Measurements from ENCODE around the gene KSR2. TPM values are rescaled to one million over a fixed set of nuclear protein-coding genes. Genes with fewer than 3 reads are reported as not detected.

The KSR2 gene
- total RNA-seq, 1 experiment from 2014 or later: 0.06 TPM

DNA sequence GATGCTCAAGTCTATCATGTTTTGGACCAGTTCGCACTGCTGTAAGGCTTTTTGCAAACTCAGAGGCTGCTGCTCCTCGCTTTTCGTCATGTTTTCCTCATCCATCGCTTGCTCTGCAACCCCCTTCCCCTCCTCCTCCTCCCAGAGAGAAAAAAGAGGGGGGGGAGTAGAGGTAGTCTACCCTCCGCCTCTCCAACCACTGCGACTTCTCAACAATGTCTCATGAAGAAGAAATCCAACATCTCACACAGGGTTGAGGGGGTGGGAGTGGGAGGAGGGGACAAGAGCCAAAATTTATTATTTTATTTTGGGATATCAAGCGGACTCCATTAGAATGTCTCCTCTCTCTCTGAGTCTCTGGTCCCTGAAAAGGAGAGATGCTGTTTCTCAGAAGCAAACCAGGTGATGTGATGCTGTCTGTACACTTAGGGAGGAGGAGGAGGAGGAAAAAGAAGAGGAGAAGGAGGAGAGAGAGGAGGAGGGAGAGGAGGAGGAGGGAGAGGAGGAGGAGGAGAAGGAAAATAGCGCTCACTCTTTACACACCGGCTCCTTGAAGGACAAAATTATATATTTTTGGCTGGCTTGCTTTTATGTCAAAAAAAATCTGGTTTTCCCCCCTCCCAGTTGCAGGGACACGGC, 520 bp downstream of the KSR2 start:
- DNase-seq (ENCODE audit: low spot score): no peak

DNA sequence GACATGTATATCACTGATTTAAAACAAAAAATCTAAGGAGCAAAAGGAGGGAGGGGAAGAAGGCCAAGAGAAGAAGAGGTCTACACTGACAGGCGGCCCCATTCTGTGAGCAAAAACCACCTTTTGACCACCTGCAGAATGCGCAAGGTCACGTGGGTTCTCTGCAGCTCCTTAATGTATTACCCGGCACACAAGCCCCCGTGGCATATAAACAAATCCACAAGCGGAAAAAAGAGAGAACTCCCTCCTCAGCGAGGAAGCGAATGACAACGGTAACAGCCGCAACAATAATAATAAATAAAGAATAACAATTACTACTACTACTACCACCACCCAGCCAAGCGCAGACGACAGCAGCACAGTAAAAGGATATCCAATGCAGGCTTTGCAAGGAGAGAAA, 1.3 kb downstream of the KSR2 start:
- DNase-seq (ENCODE audit: low spot score): no peak

DNA sequence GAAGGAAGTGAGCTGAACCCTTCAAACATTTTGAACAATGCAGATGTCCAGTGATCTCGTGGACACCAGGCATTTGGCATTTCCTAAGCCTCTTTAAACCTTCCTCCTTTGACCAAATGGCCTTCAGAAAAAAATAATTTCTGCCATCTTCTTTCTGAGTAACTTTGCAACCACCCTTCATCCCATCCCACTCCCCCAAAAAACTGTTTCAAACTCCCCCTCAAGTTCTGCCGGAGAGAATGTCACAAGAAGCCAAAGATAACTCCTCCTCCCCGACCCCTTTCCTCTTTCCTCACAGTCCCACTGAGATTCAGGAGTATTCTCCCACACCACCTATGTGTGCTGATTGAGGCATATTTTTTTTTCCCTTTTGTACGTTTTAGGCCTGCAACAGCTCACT, 1.7 kb downstream of the KSR2 start:
- no peak for DNase-seq (ENCODE audit: low spot score)

DNA sequence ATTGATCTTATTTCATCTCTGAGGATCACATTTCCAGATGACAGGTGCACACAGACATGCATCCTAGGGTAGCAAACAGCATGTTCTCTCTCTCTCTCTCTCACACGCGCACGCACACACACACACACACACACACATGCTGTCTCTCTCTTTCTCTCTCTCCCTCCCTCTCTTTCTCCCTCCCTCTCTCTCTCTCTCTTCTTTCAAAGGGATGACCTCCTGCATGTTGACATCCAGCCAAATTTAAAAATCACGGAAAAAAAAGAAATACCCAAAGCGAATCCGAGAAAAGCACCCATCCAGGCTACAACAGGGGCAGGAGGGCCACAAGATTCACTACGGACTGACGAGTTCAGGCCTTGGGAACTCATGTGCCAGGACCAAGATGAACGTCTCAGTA, 2.3 kb downstream of the KSR2 start:
- DNase-seq (ENCODE audit: low spot score): no peak

DNA sequence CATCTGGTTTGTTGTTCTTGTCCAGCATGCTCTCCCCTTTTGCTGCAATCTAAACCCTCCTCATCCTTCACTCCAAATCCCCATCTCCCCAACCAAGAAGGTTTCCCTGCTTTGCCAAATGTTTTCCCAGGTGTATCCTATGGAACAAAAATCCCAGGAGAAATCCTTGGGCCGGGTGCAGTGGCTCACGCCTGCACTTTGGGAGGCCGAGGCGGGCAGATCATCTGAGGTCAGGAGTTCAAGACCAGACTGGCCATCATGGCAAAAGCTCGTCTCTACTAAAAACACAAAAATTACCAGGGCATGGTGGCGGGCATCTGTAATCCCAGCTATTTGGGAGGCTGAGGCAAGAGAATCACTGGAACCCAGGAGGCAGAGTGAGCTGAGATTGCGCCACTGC, 5.0 kb downstream of the KSR2 start:
- no peak for DNase-seq (ENCODE audit: low spot score)

DNA sequence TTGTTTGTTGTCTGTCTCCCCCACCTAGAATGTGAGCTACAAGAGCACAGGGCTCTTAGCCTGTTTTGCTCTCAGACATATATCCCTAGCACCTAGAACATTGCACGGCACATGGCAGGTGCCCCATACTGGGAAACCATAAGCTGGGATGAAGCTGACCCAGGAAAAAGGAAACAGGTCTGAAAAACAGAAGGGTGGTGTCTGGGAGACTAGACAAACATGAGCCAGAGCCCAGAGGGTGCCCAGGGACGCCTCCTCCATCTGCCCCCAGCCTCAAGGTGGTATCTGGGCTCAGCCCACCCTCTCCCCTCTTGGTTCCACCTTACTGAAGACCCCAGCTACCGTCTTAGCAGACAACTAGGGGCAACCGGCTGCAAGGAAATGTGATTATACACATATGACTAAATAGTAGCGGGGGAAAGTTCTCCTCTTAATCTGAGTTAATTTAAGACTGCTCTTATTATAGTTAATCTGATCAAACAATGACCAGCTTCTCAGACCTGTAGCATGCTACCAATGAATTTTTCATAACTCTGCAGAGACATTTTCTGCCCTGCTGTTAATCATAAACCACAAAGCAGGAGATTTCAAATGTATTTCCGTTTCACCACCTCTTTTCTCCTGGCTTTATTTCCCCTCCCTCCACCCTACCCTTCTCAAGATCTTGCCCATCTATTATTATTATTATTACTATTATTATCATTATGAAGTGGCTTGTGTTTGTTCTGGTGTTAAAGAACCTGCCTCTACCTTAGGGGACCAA, 31.9 kb downstream of the KSR2 start:
- no peak for DNase-seq (ENCODE audit: low spot score)

DNA sequence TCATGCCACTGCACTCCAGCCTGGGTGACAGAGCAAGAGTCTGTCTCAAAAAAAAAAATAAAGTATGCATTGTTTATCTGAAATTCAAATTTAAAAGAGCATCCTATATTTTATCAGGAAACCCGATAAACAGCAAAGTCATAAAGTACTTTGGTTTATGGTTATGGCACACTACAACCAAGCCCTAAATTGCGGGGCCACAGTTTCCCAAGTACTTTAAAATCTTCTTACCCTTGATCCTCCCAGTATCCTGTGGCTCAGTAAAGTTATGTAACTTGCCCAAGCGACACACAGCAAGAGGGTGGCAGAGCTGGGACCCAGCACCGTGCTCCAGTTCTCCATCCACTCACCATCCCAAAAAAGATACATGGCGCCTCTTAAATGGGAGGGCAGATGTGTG, 35.2 kb downstream of the KSR2 start:
- no peak for DNase-seq (ENCODE audit: low spot score)

DNA sequence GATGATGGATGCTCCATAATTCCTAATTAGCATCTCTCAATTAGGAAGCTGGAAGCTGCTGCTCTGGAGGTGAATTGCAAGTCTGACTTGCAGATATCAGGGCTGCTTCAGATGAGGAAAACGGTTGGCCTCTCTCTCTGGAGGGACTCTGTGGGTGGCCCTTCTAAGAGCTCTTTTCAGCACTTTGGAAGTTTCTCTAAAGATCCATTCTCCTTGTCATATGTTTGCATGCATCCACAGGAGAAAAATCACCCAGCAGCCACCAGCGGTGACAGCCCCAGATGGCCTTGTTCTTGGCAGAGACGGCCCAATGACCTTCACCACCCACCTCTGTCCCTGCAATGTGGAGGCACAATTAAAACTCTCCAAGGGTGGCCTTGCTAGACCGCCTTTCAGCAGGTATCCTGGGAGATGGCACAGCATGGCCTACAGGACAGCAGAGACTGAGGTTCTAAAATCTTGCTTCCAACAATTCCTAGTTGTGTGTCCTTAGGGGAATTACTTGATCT, 42.3 kb downstream of the KSR2 start:
- DNase-seq (ENCODE audit: low spot score): no peak

DNA sequence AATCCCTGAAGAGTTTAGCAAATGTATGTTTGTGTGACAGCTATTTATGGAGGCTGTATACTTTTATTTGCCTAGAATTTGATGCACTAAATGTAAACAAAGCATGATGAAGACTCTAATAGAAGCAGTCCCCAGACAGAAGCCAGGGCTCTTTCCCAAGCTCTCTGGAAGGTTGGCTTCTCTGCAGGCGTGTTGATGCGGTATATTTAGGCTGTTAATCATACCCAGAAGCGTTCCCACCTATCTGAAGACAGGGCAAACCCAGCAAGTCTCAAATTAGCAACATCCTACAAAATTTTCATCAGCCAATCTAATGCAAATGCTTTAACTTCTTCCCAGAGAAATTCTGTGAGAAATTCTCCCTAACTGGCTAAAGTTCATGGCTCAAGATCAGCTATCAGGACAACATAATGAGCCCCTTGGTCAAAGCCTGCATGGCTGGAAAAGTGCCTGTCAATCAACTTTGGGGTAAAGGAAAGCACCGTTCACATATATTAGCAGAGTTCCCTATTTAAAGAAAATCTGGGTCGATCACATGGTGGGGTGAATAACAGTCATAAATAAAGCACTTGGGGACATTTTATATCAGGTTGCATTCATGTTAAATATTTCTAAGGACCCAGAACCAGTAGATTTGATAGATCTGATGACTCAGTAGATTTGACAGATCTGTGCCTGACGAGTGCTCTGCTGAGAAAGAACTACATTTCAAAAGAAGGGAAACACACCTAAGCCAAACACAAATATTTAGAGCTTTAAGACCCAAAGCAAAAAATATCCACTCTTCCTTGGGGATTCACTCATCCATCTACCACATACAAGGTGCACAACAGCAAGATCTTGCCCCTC, 46.6 kb downstream of the KSR2 start:
- no peak for DNase-seq (ENCODE audit: low spot score)

DNA sequence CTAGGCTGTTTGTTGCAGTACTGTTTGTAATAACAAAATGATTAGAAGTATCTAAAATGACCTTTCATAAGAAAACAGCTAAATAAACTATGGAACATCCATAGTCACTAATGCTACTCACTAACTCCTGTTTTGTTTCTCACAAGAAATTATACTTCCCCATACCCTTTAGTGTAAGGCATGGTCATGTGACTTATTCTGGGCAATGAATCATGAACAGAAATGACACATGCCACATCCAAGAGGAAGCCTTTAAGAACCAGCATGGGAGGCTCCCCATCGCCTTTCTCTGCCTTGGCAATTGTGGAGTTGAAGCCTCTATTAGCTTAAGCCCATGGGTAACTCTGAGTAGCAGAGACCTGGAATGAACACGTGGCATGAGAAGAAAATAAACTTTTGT, 49.3 kb downstream of the KSR2 start:
- DNase-seq (ENCODE audit: low spot score): no peak

DNA sequence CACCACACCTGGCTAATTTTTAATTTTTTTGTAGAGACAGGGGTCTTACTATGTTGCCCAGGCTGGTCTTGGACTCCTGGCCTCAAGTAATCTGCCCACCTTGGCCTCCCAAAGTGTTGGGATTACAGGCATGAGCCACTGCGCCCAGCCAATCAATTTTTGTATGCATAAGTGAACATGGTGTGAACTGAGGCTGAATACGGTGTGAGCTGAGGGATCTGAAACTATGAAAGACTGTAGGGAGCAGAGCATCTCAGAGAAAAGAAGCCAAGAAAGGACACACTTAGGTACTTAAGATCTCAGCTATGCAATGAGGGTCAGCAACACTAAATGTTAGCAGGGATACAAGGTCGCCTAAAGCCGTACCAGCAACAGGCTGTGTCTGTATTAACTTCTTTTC, 54.1 kb downstream of the KSR2 start:
- DNase-seq (ENCODE audit: low spot score): no peak

DNA sequence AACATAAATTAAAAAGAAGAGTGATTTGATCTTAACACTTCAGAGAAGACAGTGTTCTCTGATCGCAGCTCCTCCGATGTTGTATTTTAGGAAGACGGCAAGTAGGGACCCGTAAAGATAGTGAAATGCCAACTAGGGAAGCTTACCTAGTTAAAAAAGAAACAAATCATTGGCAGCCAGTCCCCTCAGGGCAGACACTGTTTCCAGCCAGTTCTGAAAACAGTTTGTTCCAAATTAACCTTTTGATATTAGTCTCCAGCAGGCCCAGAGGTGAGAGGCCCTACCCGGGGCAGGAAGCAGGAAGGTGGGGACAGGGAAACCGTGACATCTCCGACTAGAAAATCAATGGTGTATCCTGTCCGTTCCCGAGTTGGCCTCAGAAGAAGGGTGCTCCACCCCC, 56.0 kb downstream of the KSR2 start:
- no peak for DNase-seq (ENCODE audit: low spot score)

DNA sequence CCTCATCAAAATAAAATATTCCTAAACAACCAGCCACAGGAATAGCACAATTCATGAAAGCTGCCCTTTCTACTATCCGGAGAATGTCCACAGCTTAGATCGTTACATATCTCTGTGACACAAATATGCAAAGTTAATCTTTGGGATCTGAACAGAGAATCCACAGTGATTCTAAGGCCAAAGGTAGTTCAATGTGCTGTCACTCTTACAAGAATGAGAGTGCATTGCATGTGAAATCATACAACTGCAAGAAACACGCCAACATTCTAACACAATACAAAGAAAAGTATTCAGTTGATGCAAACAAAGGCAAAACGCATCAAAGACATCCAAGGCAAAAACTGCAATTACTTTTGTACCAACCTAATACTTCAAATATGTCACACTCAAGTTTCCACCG, 60.4 kb downstream of the KSR2 start:
- no peak for DNase-seq (ENCODE audit: low spot score)

DNA sequence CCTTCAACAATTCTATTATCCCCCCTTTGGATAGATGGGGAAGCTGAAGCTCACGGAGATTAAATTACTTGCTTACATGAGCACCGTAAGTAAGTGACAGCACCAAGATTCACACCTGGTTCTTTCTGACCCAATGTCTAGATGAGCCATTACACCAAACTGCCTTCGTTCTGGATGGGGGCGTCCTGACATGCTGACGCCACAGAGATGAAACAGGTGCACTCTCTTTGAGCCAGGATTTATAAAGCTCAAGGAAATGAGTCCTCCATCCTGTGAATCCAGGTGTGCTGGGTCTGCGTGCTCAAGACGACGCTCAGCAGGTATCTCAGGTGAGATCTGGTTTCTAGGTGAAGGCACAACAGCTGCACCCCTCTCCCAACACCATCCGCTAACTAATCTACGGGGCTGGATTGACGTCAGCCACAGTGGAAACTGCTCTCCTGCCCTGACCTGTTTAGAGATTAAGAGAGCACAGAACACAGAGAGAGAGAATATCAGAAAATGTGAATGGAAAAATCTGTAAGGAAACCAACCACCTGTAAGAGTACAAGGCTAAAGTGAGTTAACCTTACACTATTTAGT, 61.6 kb downstream of the KSR2 start:
- no peak for DNase-seq (ENCODE audit: low spot score)

DNA sequence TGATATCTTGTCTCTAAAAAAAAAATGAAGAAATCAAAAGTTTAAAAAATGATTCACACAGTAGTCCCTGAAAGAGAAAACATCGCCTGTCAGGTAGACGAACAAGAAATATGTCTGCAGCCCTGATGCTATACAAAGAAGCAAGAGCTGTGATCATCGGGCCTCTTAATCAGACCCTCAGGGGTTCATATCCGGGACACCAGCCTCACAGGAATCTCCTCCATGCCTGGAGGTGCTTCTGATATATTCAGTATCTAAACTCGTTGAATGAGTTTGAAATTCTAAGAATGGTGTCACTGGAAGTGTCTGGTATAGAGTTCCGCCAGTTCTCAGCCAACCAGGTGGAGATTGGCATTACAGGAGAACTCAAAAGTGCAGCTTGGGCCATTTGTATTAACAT, 64.7 kb downstream of the KSR2 start:
- DNase-seq (ENCODE audit: low spot score): no peak

DNA sequence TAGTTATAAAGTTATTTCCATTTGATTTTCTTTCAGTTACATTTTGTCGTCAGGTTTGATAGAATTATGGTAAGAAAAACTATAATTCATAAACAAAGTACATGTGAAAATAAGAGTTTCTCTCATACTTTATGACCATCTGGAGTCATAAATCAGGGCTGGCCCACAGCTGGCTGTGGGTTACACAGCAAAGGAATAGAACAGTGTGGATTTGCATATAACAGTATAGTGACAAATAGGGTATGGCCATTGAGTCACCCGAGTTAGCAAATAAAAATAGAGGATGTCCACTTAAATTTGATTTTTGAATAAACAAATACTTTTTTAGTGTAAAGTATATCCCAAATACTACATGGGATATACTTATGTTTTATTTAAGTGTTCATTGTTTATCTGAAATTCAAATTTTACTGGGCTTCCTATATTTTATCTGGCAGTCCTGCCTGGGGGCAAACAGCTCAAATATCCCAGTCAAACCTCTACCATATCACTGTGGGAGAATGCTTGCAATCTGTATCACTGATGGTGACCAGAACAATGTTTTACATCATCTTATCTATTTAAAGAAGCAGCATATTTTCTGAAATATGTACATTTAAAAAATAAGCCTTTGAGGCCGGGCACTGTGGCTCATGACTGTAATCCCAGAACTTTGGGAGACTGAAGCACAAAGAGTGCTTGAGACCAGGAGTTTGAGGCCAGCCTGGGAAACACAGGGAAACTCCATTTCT, 65.5 kb downstream of the KSR2 start:
- DNase-seq (ENCODE audit: low spot score): no peak

DNA sequence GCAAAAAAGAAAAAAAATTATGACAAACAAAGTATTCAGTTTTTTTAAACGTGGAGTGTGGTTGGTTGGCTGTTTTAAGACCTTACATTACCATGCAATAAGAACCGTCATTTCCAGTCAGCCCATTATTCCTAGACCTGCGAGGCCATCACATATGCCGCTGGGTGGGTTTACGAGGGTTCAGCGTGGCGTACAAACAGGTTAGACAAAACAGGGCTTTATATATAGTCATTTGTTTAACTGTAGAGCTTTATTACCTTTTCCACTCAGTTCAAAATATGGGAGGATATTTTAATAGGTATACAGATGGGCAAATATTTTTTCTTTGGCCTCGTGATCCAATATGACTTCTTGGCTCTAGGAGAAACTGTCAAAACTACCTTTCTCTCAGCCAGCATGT, 67.2 kb downstream of the KSR2 start:
- DNase-seq (ENCODE audit: low spot score): no peak

DNA sequence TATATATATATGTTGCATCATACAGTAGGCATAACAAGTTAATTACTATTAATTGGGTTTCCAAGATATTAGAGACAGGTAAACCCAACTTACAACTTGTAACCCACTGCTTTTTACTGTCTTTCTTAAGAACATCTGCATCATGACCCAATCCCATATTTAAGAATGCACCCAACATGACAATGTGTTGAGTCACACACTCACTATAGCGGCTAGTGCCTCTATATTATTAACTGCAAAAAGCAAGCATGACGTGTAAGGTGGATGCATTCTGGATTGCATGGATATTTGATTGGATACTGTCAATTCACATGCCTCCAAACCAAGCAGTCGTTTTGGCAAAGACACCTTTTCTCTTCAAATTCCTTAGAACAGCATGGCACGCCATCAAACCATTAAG, 68.2 kb downstream of the KSR2 start:
- peak; percentile 14 for DNase-seq (ENCODE audit: low spot score)

DNA sequence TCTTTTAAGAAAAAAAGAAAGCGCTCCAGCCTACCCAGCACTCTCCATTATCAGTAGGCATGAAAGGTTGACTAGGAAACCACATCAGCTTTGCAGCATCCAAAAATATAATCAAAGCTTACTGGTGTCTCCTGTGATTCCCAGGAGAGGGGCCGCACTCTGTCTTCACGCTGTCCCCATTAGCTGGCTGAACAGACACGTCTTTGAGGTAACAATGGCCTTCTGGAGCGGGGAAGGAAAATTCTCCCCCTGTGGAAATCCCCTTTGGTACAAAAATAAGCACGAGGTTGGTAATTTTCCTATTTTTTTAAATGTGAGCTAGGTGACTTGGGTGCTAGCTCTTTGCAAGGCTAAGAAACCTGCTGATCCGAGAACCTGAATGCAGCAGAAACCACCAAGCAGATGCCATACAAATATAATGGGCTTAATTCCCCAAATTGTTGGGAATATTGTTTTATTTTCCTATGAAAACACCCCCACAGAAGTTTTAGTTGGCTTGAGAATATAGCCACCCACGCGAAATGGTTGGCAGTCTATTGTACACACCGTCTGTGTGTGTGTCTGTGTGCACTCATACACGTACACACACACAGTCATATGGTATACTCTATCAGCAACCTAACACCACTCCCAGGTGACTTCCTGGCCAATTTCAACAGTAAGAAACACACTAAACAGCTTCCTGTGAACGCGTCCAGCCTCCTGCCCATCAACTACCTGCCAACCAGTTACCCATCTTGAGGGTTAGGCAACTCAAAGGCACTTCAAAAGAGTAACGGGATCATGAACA, 71.2 kb downstream of the KSR2 start:
- DNase-seq (ENCODE audit: low spot score): no peak

DNA sequence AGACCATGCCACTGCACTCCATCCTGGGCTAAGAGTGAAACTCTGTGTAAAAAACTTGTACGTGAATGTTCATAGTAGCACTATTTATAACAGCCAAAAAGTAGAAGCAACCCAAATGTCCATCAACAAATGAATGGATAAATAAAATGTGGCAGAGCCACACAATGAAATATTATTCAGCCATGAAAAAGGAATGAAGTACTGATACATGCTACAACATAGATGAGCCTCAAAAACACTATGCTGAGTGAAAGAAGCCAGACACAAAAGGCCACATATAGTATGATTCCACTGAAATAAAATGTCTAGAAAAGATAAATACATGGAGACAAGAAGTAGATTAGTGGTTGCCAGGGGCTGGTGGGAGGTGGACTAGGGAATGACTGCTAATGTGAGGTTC, 72.8 kb downstream of the KSR2 start:
- no peak for DNase-seq (ENCODE audit: low spot score)

DNA sequence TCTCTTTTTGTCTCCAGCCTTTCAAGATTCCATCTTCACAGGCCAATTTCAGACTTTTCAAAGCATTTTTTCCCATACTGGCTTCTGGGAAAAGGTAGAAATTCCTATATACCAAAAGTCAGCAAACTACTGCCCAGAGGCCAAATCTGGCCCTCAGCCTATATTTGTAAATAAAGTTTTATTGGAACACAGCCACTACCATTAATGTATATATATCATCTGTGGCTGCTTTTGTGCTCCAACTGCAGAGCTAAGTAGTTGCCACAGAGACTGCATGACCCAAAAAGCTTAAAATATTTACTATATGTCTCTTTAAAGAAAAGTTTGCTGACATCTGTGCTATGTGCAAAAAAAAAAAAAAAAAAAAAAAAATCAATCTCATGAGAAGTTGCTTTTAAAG, 76.3 kb downstream of the KSR2 start:
- DNase-seq (ENCODE audit: low spot score): no peak
